Fibroblast of lung (primary cell): ENCODE measurements around the gene RAB31.

Experiments used
- CTCF ChIP-seq, 2 donors: IDR thresholded peaks in 1 of 2; conservative IDR thresholded peaks in 1 of 2; 1 replicate in 1 of 2; 2 replicates in 1 of 2; pipeline ENCODE4 v1.5.1; 2011 to 2012; ENCODE audit warnings: low read length in 2 of 2, control low read depth in 1 of 2, inconsistent platforms in 1 of 2, low read depth in 1 of 2, mild to moderate bottlenecking in 1 of 2
- EZH2 ChIP-seq: IDR thresholded peaks from 2 replicates; pipeline ENCODE4 v1.5.1; 2012; ENCODE audit warnings: low read length, control low read depth, mild to moderate bottlenecking; ENCODE audit errors: missing control alignments

- no peak for TF ChIP-seq EZH2
- no peak for TF ChIP-seq CTCF (conservative IDR thresholded peaks at IDR 0.05 in 1 of 2, IDR thresholded peaks at IDR 0.05 in 1 of 2; ENCODE audit: low read depth in 1 of 2, low read length in 2 of 2)
Measured at GRCh38 chr18:9876867-9877654, 169.0 kb downstream of the RAB31 start.
